ENCODE measurements around the gene BFSP1.

- TF ChIP-seq EZH2 (IDR thresholded peaks at IDR 0.05; ENCODE audit: low read length, missing control alignments) (no peak), CTCF (conservative IDR thresholded peaks at IDR 0.05 in 1 of 2, IDR thresholded peaks at IDR 0.05 in 1 of 2; ENCODE audit: low read depth in 1 of 2, low read length in 2 of 2) (no peak)
These were observed 25.9 kb upstream of the BFSP1 start for GRCh38 chr20:17556837-17557674.

Measured in fibroblast of lung (primary cell).